ENCODE results near the gene PXT1.

GRCh38 chr6:36469148-36469661 is 26.6 kb upstream of the PXT1 start:
- TF ChIP-seq CTCF (IDR thresholded peaks at IDR 0.05) (no peak), POLR2AphosphoS5 (IDR thresholded peaks at IDR 0.05) (no peak)

All from breast epithelium (tissue), 3 donors.